ENCODE results near the gene PHKB.
"Not testable (repeated sequence)": the region's sequence is repeated elsewhere in the genome, so short reads cannot be mapped to it uniquely, and the experiment has no call there.

The PHKB gene

GRCh38 chr16:47660540-47660939, 199.4 kb downstream of the PHKB start:
- peaks cover 17% of the 10 kb centered on the region for H3K36me3 Mint-ChIP-seq (ENCODE audit: low read depth)
- no peaks in the 10 kb centered on the region for H3K9me3 Mint-ChIP-seq

GRCh38 chr16:47664653-47665325, 203.7 kb downstream of the PHKB start:
- Mint-ChIP-seq H3K4me1 (ENCODE audit: low read depth) (no peaks in the 10 kb centered on the region), H3K4me3 (no peak overlapping the region), H3K27ac (no peak overlapping the region), H3K9me3 (no peaks in the 10 kb centered on the region), H3K36me3 (ENCODE audit: low read depth) (peaks cover 11% of the 10 kb centered on the region), H3K27me3 (ENCODE audit: low read depth) (no peaks in the 10 kb centered on the region)

More at GRCh38 chr16:47660540-47660939, 199.4 kb downstream of the PHKB start:
- H3K27ac Mint-ChIP-seq = no peak overlapping the region
- no peaks in the 10 kb centered on the region for H3K4me1 Mint-ChIP-seq (ENCODE audit: low read depth)
- H3K4me3 Mint-ChIP-seq = no peak overlapping the region
- no peaks in the 10 kb centered on the region for H3K27me3 Mint-ChIP-seq (ENCODE audit: low read depth)

- Mint-ChIP-seq H3K36me3 (ENCODE audit: low read depth) (peaks cover 8% of the 10 kb centered on the region), H3K4me3 (no peak overlapping the region), H3K9me3 (no peaks in the 10 kb centered on the region), H3K4me1 (ENCODE audit: low read depth) (no peaks in the 10 kb centered on the region), H3K27me3 (ENCODE audit: low read depth) (no peaks in the 10 kb centered on the region), H3K27ac (no peak overlapping the region)
Observed at GRCh38 chr16:47666434-47666833, 205.3 kb downstream of the PHKB start.

GRCh38 chr16:47667956-47668355, 206.8 kb downstream of the PHKB start:
- Mint-ChIP-seq H3K4me3 (no peak overlapping the region), H3K27me3 (ENCODE audit: low read depth) (no peaks in the 10 kb centered on the region), H3K27ac (no peak overlapping the region), H3K4me1 (ENCODE audit: low read depth) (no peaks in the 10 kb centered on the region), H3K36me3 (ENCODE audit: low read depth) (peaks cover 5% of the 10 kb centered on the region), H3K9me3 (no peaks in the 10 kb centered on the region)

GRCh38 chr16:47672475-47672874, 211.3 kb downstream of the PHKB start:
- Mint-ChIP-seq H3K4me3 (no peak overlapping the region), H3K36me3 (ENCODE audit: low read depth) (peaks cover 22% of the 10 kb centered on the region), H3K27me3 (ENCODE audit: low read depth) (no peaks in the 10 kb centered on the region), H3K27ac (no peak overlapping the region), H3K9me3 (no peaks in the 10 kb centered on the region), H3K4me1 (ENCODE audit: low read depth) (no peaks in the 10 kb centered on the region)

- Mint-ChIP-seq H3K4me3 (no peak overlapping the region), H3K27me3 (ENCODE audit: low read depth) (no peaks in the 10 kb centered on the region), H3K27ac (no peak overlapping the region), H3K36me3 (ENCODE audit: low read depth) (peaks cover 25% of the 10 kb centered on the region), H3K9me3 (no peaks in the 10 kb centered on the region), H3K4me1 (ENCODE audit: low read depth) (no peaks in the 10 kb centered on the region)
Observed at GRCh38 chr16:47676635-47677177, 215.6 kb downstream of the PHKB start.

- H3K9me3 Mint-ChIP-seq; H3K27me3 Mint-ChIP-seq (ENCODE audit: low read depth); H3K27ac Mint-ChIP-seq; H3K4me1 Mint-ChIP-seq (ENCODE audit: low read depth); H3K4me3 Mint-ChIP-seq: not testable (repeated sequence)
- H3K36me3 Mint-ChIP-seq (ENCODE audit: low read depth) = peaks cover 24% of the 10 kb centered on the region
Observed at GRCh38 chr16:47681571-47681970, 220.4 kb downstream of the PHKB start.

- peaks cover 3% of the 10 kb centered on the region for H3K4me1 Mint-ChIP-seq (ENCODE audit: low read depth)
- H3K4me3 Mint-ChIP-seq = no peak overlapping the region
- H3K27ac Mint-ChIP-seq = no peak overlapping the region
- H3K27me3 Mint-ChIP-seq (ENCODE audit: low read depth) = no peaks in the 10 kb centered on the region
- H3K9me3 Mint-ChIP-seq = peaks cover under 1% of the 10 kb centered on the region
- peaks cover 21% of the 10 kb centered on the region for H3K36me3 Mint-ChIP-seq (ENCODE audit: low read depth)
Observed at GRCh38 chr16:47687694-47688093, 226.6 kb downstream of the PHKB start.

GRCh38 chr16:47693226-47693625, 232.1 kb downstream of the PHKB start:
- H3K9me3 Mint-ChIP-seq = no peaks in the 10 kb centered on the region
- H3K27ac Mint-ChIP-seq = no peak overlapping the region
- H3K36me3 Mint-ChIP-seq (ENCODE audit: low read depth) = peaks cover 37% of the 10 kb centered on the region
- no peak overlapping the region for H3K4me3 Mint-ChIP-seq
- peaks cover 9% of the 10 kb centered on the region for H3K4me1 Mint-ChIP-seq (ENCODE audit: low read depth)
- H3K27me3 Mint-ChIP-seq (ENCODE audit: low read depth) = no peaks in the 10 kb centered on the region

- H3K27ac Mint-ChIP-seq = no peak overlapping the region
- H3K9me3 Mint-ChIP-seq = no peaks in the 10 kb centered on the region
- peaks cover 42% of the 10 kb centered on the region for H3K36me3 Mint-ChIP-seq (ENCODE audit: low read depth)
- H3K27me3 Mint-ChIP-seq (ENCODE audit: low read depth) = no peaks in the 10 kb centered on the region
- H3K4me3 Mint-ChIP-seq = no peak overlapping the region
- peaks cover 9% of the 10 kb centered on the region for H3K4me1 Mint-ChIP-seq (ENCODE audit: low read depth)
Observed at GRCh38 chr16:47694543-47694942, 233.4 kb downstream of the PHKB start.

GRCh38 chr16:47695756-47696155, 234.6 kb downstream of the PHKB start:
- no peak overlapping the region for H3K4me3 Mint-ChIP-seq
- H3K27me3 Mint-ChIP-seq (ENCODE audit: low read depth) = no peaks in the 10 kb centered on the region
- no peaks in the 10 kb centered on the region for H3K9me3 Mint-ChIP-seq
- no peak overlapping the region for H3K27ac Mint-ChIP-seq
- peaks cover 39% of the 10 kb centered on the region for H3K36me3 Mint-ChIP-seq (ENCODE audit: low read depth)
- peaks cover 9% of the 10 kb centered on the region for H3K4me1 Mint-ChIP-seq (ENCODE audit: low read depth)

GRCh38 chr16:47697826-47698225, 236.7 kb downstream of the PHKB start:
- H3K4me1 Mint-ChIP-seq (ENCODE audit: low read depth) = peaks cover 9% of the 10 kb centered on the region
- peaks cover 33% of the 10 kb centered on the region for H3K36me3 Mint-ChIP-seq (ENCODE audit: low read depth)
- no peak overlapping the region for H3K27ac Mint-ChIP-seq
- H3K4me3 Mint-ChIP-seq = no peak overlapping the region
- no peaks in the 10 kb centered on the region for H3K27me3 Mint-ChIP-seq (ENCODE audit: low read depth)
- no peaks in the 10 kb centered on the region for H3K9me3 Mint-ChIP-seq

GRCh38 chr16:47699106-47699505, 238.0 kb downstream of the PHKB start:
- Mint-ChIP-seq H3K4me1 (ENCODE audit: low read depth) (peaks cover 9% of the 10 kb centered on the region), H3K4me3 (no peak overlapping the region), H3K27me3 (ENCODE audit: low read depth) (no peaks in the 10 kb centered on the region), H3K27ac (no peak overlapping the region), H3K9me3 (no peaks in the 10 kb centered on the region), H3K36me3 (ENCODE audit: low read depth) (peaks cover 33% of the 10 kb centered on the region)

GRCh38 chr16:47700857-47701587, 239.9 kb downstream of the PHKB start:
- Mint-ChIP-seq H3K4me1 (ENCODE audit: low read depth) (peaks cover 9% of the 10 kb centered on the region), H3K4me3 (no peak overlapping the region), H3K27ac (no peak overlapping the region), H3K27me3 (ENCODE audit: low read depth) (no peaks in the 10 kb centered on the region), H3K9me3 (no peaks in the 10 kb centered on the region), H3K36me3 (ENCODE audit: low read depth) (peaks cover 24% of the 10 kb centered on the region)

- no peak overlapping the region for H3K4me3 Mint-ChIP-seq
Observed at GRCh38 chr16:47705266-47705665, 244.1 kb downstream of the PHKB start.

More at GRCh38 chr16:47705266-47705665, 244.1 kb downstream of the PHKB start:
- Mint-ChIP-seq H3K9me3 (no peaks in the 10 kb centered on the region), H3K27ac (no peak overlapping the region), H3K36me3 (ENCODE audit: low read depth) (peaks cover 4% of the 10 kb centered on the region), H3K4me1 (ENCODE audit: low read depth) (no peaks in the 10 kb centered on the region), H3K27me3 (ENCODE audit: low read depth) (no peaks in the 10 kb centered on the region)

All from T-helper 1 cell treated with Interleukin-12 subunit alpha and Interleukin-12 subunit beta and Interleukin-4 antibody, amounts not matched to agents 30 μg/mL and 1 μg/mL, for 36 hours (primary cell).